Measurements from ENCODE around the gene WIF1.

The WIF1 gene

DNA sequence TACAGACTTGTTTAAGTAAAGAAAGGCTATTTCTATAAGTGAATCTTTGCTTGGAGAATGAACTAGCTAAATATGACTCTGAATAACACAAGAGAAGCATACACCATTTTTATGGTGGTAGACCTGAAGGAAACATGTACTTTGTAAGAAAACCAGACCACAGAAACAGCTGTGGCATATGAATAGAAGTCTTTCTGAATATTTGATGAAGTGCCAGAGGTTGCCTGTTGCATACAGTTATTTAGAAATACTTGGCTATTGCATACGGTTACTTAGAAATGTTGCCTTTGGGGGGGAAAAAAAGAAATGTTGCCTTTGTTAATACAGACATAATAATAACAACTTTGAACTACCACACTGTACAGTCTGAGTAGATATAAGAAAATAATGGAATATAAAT is 31.5 kb upstream of the WIF1 start:
- Histone ChIP-seq H3K9me3 (ENCODE audit: control insufficient read depth, low read depth, low read length) (no peaks in the 10 kb centered on the region), H3K9ac (ENCODE audit: low read length) (no peak overlapping the region), H3K36me3 (ENCODE audit: control insufficient read depth, low read depth, low read length) (no peaks in the 10 kb centered on the region), H3K4me1 (ENCODE audit: control insufficient read depth, low read depth, low read length) (no peaks in the 10 kb centered on the region), H3K27ac (ENCODE audit: low read length) (no peak overlapping the region), H3K4me3 (ENCODE audit: low read length) (no peak overlapping the region), H3K27me3 (ENCODE audit: control insufficient read depth, insufficient read depth, low read length) (peaks cover 4% of the 10 kb centered on the region)

DNA sequence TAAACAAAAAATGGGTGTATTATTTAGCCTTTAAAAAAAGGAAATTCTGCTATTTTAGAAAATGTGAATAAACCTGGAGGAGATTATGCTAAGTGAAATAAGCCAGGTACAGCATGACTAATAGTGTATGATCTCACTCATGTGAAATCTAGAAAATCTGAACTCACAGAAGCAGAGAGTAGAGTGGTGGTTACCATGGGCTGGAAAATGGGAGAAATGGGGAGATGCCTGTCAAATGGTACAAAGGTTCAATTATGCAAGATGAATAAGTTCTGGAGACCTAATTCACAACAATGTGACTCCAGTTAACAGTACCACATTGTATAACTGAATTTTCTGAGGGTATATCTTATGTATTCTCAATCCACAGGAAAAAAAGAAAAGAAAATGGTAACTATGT is 30.9 kb upstream of the WIF1 start:
- Histone ChIP-seq H3K9me3 (ENCODE audit: control insufficient read depth, low read depth, low read length) (no peaks in the 10 kb centered on the region), H3K36me3 (ENCODE audit: control insufficient read depth, low read depth, low read length) (no peaks in the 10 kb centered on the region), H3K27ac (ENCODE audit: low read length) (no peak overlapping the region), H3K4me1 (ENCODE audit: control insufficient read depth, low read depth, low read length) (no peaks in the 10 kb centered on the region), H3K4me3 (ENCODE audit: low read length) (no peak overlapping the region), H3K27me3 (ENCODE audit: control insufficient read depth, insufficient read depth, low read length) (peaks cover 4% of the 10 kb centered on the region), H3K9ac (ENCODE audit: low read length) (no peak overlapping the region)

DNA sequence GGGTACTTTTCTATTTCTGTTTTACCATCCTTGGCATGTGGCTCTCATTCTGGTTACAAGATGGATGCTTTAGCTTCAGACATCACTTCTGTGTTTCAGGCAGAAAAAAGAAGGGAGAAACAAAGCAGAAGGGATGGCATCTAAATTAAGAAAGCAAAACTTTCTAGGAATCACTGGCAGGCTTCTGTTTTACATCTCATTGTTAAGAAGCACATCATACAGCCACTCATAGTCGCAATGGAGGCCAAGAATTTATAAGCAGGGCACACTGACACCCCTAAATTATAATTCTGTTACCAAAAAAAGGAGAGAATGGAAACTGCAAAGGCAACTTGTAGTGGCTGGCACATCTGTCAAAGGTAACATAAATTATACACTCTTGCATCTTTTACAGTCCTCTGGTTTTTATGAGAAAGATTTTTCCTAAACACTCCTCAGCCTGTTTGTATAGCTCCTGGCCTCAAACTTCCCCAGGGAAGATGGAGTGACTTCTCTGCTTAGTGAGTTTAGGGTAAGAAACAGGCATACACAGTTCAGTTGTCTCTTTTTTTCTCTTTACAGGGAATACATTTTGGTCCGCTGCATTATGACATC is 26.3 kb upstream of the WIF1 start:
- Histone ChIP-seq H3K9me3 (ENCODE audit: control insufficient read depth, low read depth, low read length) (no peaks in the 10 kb centered on the region), H3K36me3 (ENCODE audit: control insufficient read depth, low read depth, low read length) (no peaks in the 10 kb centered on the region), H3K4me3 (ENCODE audit: low read length) (no peak overlapping the region), H3K9ac (ENCODE audit: low read length) (no peak overlapping the region), H3K27me3 (ENCODE audit: control insufficient read depth, insufficient read depth, low read length) (no peaks in the 10 kb centered on the region), H3K4me1 (ENCODE audit: control insufficient read depth, low read depth, low read length) (no peaks in the 10 kb centered on the region), H3K27ac (ENCODE audit: low read length) (no peak overlapping the region)

DNA sequence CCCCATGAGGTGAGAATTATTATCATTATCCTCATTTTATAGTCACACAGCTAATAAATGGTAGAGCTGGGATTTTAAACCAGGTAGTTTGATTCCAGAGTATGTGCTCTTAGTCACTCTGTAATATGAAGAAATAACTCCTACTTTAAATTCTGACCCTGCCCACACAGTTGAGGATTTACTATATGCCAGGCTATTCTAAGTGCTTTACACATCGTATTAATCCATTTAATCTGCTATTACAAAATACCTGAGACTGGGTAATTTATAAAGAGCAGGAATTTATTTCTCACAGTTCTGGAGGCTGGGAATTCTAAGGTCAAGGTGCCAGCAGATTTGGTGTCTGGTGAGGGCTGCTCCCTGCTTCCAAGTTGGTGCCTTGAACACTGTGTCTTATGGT is 19.6 kb upstream of the WIF1 start:
- no peak overlapping the region for H3K27ac ChIP-seq (ENCODE audit: low read length)
- no peak overlapping the region for H3K9ac ChIP-seq (ENCODE audit: low read length)
- no peaks in the 10 kb centered on the region for H3K27me3 ChIP-seq (ENCODE audit: control insufficient read depth, insufficient read depth, low read length)
- no peaks in the 10 kb centered on the region for H3K4me1 ChIP-seq (ENCODE audit: control insufficient read depth, low read depth, low read length)
- no peaks in the 10 kb centered on the region for H3K36me3 ChIP-seq (ENCODE audit: control insufficient read depth, low read depth, low read length)
- no peak overlapping the region for H3K4me3 ChIP-seq (ENCODE audit: low read length)
- no peaks in the 10 kb centered on the region for H3K9me3 ChIP-seq (ENCODE audit: control insufficient read depth, low read depth, low read length)

DNA sequence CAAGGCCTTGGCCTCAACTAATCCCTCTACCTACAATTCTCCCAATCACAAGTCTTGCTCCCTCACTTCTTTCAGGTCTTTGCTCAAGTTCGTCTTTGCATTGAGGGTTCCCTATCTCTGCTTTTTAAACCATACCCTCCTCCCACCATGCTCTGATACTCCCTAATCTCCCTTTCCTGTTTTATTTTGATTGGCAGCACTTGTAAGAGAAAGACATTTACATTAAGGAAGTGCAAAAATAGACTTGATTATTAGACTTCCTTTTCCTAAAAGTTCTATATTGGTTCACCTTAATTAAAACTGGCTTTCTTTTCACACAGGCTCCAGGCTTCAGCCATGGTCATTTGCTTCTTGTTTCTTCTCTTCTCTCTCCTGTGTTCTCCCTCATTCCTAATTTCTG is 18.3 kb upstream of the WIF1 start:
- Histone ChIP-seq H3K27me3 (ENCODE audit: control insufficient read depth, insufficient read depth, low read length) (no peaks in the 10 kb centered on the region), H3K4me1 (ENCODE audit: control insufficient read depth, low read depth, low read length) (no peaks in the 10 kb centered on the region), H3K9me3 (ENCODE audit: control insufficient read depth, low read depth, low read length) (no peaks in the 10 kb centered on the region), H3K27ac (ENCODE audit: low read length) (no peak overlapping the region), H3K36me3 (ENCODE audit: control insufficient read depth, low read depth, low read length) (no peaks in the 10 kb centered on the region), H3K4me3 (ENCODE audit: low read length) (no peak overlapping the region), H3K9ac (ENCODE audit: low read length) (no peak overlapping the region)

DNA sequence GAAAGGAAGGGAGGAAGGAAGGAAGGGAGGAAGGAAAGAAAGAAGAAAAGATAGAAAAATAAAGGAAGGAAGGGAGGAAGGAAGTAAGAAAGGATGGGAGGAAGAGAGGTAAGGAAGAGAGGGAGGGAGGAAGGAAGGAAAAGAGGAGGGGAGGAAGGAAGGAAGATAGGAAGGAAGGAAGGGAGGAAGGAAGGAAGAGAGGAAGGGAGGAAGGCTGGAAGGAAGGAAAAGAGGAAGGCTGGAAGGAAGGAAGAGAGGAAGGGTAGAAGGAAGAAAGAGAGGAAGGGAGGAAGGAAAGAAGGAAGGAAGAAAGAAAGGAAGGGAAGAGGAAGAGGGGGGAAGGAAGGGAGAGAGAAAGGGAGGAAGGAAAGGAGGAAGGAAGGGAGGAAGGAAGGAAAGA is 12.8 kb upstream of the WIF1 start:
- no peaks in the 10 kb centered on the region for H3K4me1 ChIP-seq (ENCODE audit: control insufficient read depth, low read depth, low read length)
- H3K9ac ChIP-seq (ENCODE audit: low read length) = no peak overlapping the region
- H3K36me3 ChIP-seq (ENCODE audit: control insufficient read depth, low read depth, low read length) = no peaks in the 10 kb centered on the region
- H3K4me3 ChIP-seq (ENCODE audit: low read length) = no peak overlapping the region
- no peaks in the 10 kb centered on the region for H3K9me3 ChIP-seq (ENCODE audit: control insufficient read depth, low read depth, low read length)
- H3K27me3 ChIP-seq (ENCODE audit: control insufficient read depth, insufficient read depth, low read length) = no peaks in the 10 kb centered on the region
- H3K27ac ChIP-seq (ENCODE audit: low read length) = no peak overlapping the region

DNA sequence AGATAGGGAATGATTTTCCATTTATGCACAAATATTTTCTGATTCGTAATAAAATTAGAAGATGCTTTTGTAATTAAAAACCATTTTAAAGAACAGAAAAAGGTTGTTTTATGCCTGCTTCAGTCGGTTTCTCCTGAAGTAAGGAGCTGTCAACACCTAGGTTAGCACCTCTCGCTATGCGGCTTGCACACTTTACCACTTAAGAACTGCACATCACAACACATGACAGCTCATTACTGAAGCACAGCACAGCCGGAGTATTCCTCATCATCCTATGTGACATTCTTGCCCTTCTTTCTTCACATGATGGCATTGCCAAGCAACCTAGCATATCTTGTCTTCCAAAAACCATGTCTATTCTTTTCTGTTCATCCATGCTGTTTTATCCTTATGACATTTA is 5.4 kb upstream of the WIF1 start:
- no peaks in the 10 kb centered on the region for H3K4me1 ChIP-seq (ENCODE audit: control insufficient read depth, low read depth, low read length)
- no peak overlapping the region for H3K27ac ChIP-seq (ENCODE audit: low read length)
- no peaks in the 10 kb centered on the region for H3K36me3 ChIP-seq (ENCODE audit: control insufficient read depth, low read depth, low read length)
- peaks cover 19% of the 10 kb centered on the region for H3K27me3 ChIP-seq (ENCODE audit: control insufficient read depth, insufficient read depth, low read length)
- H3K9me3 ChIP-seq (ENCODE audit: control insufficient read depth, low read depth, low read length) = no peaks in the 10 kb centered on the region
- H3K9ac ChIP-seq (ENCODE audit: low read length) = no peak overlapping the region
- no peak overlapping the region for H3K4me3 ChIP-seq (ENCODE audit: low read length)

DNA sequence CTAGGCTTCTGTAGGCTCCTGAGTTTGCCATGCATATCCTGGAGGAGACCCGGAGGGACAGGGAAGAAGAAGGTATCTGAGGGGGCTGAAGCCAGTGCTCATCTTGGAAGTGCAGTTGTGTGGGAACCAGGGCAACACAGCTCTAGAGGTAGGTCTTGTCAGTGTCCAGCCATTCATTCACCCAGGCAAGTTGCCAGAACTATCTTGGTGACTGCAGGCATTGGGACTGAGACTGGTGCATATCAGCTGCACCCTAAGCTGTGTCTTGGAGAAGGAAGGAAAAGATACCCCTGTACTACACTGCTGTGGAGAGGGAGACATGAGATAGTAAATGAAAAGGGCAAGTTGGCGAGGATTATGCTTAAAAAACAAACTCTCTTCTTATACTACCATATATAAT is 4.9 kb upstream of the WIF1 start:
- Histone ChIP-seq H3K9me3 (ENCODE audit: control insufficient read depth, low read depth, low read length) (no peaks in the 10 kb centered on the region), H3K27me3 (ENCODE audit: control insufficient read depth, insufficient read depth, low read length) (peaks cover 24% of the 10 kb centered on the region), H3K4me1 (ENCODE audit: control insufficient read depth, low read depth, low read length) (no peaks in the 10 kb centered on the region), H3K36me3 (ENCODE audit: control insufficient read depth, low read depth, low read length) (no peaks in the 10 kb centered on the region), H3K4me3 (ENCODE audit: low read length) (no peak overlapping the region), H3K9ac (ENCODE audit: low read length) (no peak overlapping the region), H3K27ac (ENCODE audit: low read length) (no peak overlapping the region)

DNA sequence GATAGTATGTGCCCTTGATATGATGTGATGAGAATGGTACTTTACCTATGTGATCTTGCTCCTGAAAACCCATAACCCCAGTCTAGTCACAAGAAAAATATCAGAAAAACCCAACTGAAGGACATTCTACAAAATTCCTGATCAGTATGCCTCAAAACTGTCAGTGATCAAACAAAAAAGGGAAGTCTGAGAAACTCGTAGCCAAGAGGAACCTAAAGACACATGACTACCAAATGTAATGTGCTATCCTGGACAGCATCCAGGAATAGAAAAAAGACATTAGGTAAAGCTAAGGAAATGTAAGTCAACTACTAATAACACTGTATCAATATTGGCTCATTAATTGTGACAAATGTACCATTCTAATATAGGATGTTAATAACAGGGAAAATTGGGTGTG is 4.1 kb upstream of the WIF1 start:
- no peaks in the 10 kb centered on the region for H3K36me3 ChIP-seq (ENCODE audit: control insufficient read depth, low read depth, low read length)
- no peak overlapping the region for H3K9ac ChIP-seq (ENCODE audit: low read length)
- peaks cover 31% of the 10 kb centered on the region for H3K27me3 ChIP-seq (ENCODE audit: control insufficient read depth, insufficient read depth, low read length)
- peaks cover 3% of the 10 kb centered on the region for H3K4me1 ChIP-seq (ENCODE audit: control insufficient read depth, low read depth, low read length)
- no peak overlapping the region for H3K4me3 ChIP-seq (ENCODE audit: low read length)
- no peak overlapping the region for H3K27ac ChIP-seq (ENCODE audit: low read length)
- no peaks in the 10 kb centered on the region for H3K9me3 ChIP-seq (ENCODE audit: control insufficient read depth, low read depth, low read length)

DNA sequence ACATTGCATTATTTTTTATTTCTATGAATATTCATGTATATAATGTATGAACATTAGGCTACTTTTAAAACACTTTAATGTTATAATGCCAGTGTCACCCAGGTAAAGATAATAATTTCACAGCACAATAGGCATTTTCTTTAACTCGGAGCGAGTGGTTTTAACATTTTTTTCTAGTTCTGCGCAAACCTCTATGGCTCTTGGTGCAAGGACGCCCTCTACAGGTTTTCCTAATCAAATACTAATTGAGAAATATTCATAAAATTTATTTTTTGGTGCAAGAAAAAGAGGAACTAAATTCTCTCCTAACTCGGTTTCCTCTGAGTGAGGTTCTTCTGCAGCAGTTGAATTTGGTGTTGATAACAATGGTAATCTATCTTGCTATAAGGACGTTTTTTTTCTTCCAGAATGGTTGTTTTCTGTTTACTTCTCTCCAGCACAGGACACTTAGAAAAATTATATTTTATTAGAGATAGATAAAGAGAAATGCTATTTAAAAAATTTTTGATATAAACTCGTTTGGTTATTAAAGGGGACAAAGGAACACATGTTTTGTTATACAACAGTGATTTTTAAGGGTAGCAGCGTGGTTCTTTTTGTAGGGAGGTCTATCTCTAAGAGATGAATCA is 2.4 kb upstream of the WIF1 start:
- H3K4me1 ChIP-seq (ENCODE audit: control insufficient read depth, low read depth, low read length) = peaks cover 3% of the 10 kb centered on the region
- H3K9ac ChIP-seq (ENCODE audit: low read length) = no peak overlapping the region
- no peaks in the 10 kb centered on the region for H3K36me3 ChIP-seq (ENCODE audit: control insufficient read depth, low read depth, low read length)
- peaks cover 45% of the 10 kb centered on the region for H3K27me3 ChIP-seq (ENCODE audit: control insufficient read depth, insufficient read depth, low read length)
- no peaks in the 10 kb centered on the region for H3K9me3 ChIP-seq (ENCODE audit: control insufficient read depth, low read depth, low read length)
- H3K27ac ChIP-seq (ENCODE audit: low read length) = no peak overlapping the region
- no peak overlapping the region for H3K4me3 ChIP-seq (ENCODE audit: low read length)

DNA sequence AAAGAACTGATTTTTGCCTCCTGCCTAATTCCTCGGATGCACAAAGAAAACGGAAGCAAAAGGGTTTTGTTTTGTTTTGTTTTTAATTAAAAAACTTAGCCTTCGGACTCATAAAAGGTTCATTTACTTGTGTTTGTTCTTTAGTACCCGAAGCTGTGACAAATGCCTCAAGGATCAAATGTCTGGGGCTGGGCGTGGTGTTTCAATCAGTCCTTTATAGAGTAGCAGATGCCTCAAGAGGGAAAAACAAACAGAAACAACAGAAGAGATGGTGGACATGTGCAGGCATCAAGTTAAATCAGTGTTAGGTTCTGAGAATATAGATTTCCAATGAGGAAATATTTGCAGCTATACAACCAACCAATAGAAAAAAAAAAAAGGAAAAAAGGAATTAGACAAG is 1.6 kb upstream of the WIF1 start:
- Histone ChIP-seq H3K9ac (ENCODE audit: low read length) (no peak overlapping the region), H3K36me3 (ENCODE audit: control insufficient read depth, low read depth, low read length) (no peaks in the 10 kb centered on the region), H3K27ac (ENCODE audit: low read length) (no peak overlapping the region), H3K4me3 (ENCODE audit: low read length) (no peak overlapping the region), H3K27me3 (ENCODE audit: control insufficient read depth, insufficient read depth, low read length) (peaks cover 45% of the 10 kb centered on the region), H3K9me3 (ENCODE audit: control insufficient read depth, low read depth, low read length) (no peaks in the 10 kb centered on the region), H3K4me1 (ENCODE audit: control insufficient read depth, low read depth, low read length) (peaks cover 3% of the 10 kb centered on the region)

DNA sequence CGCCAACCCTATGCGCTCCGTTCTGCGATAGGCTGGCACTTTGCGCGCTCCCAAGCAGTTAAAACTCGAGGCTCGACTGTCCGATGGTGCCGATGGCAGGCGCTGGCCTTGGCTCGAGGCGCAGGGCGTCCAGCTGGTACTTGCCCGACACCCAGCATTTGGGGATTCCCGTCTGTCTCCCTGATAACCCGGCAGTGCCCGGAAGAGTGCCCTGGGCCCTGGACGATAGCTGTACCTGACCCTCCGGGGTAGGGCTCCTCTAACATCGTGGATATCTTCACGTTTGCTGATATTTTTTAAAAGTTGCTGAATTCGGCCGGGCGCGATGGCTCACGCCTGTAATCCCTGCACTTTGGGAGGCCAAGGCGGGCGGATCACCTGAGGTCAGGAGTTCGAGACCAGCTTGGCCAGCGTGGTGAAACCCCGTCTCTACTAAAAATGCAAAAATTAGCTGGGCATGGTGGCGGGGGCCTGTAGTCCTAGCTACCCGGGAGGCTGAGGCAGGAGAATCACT is 908 bp upstream of the WIF1 start:
- Histone ChIP-seq H3K27me3 (ENCODE audit: control insufficient read depth, insufficient read depth, low read length) (peaks cover 45% of the 10 kb centered on the region), H3K36me3 (ENCODE audit: control insufficient read depth, low read depth, low read length) (no peaks in the 10 kb centered on the region), H3K4me1 (ENCODE audit: control insufficient read depth, low read depth, low read length) (peaks cover 3% of the 10 kb centered on the region), H3K4me3 (ENCODE audit: low read length) (peak overlapping the region; percentile 50), H3K9me3 (ENCODE audit: control insufficient read depth, low read depth, low read length) (no peaks in the 10 kb centered on the region), H3K9ac (ENCODE audit: low read length) (no peak overlapping the region), H3K27ac (ENCODE audit: low read length) (no peak overlapping the region)

Measured in iPS-18a (cell line).